Cardiac fibroblast (primary cell): ENCODE results near the gene RNF222.
A peak's percentile ranks its signal among the peaks of the same experiment; 100 is the strongest.
"Not testable (repeated sequence)": the region's sequence is repeated elsewhere in the genome, so short reads cannot be mapped to it uniquely, and the experiment has no call there.

ENCODE experiments used
- DNase-seq, 2 donors: peaks; one replicate each; pipeline versions ENCODE4 v3.0.0 to v3.0.0-alpha.2; 2010; ENCODE audit warnings: low read depth in 2 of 2
- H3K4me3 ChIP-seq, 2 donors: replicated peaks in 1 of 2; 1 replicate in 1 of 2; 2 replicates in 1 of 2; pipeline ENCODE4 v1.5.1; 2011; ENCODE audit warnings: low read depth in 2 of 2, low read length in 2 of 2, mild to moderate bottlenecking in 2 of 2, moderate library complexity in 1 of 2
- CTCF ChIP-seq: IDR thresholded peaks from one replicate; pipeline ENCODE4 v1.5.1; 2011; ENCODE audit warnings: low read depth, mild to moderate bottlenecking, low read length, inconsistent platforms

The RNF222 gene

GRCh38 chr17:8383143-8383822 lies 14.3 kb downstream of the RNF222 start, which contains the start of gene RPL26:
TSS of gene RPL26 (minus strand) at chr17:8383193. CDS start at chr17:8382310, 883 bp downstream.
- TF ChIP-seq CTCF = peak; percentile 92
- peak; percentile 99 for DNase-seq
- peak within 1 kb of the TSS; percentile 77 to 80 for H3K4me3 ChIP-seq

GRCh38 chr17:8382880-8383142 lies 14.8 kb downstream of the RNF222 start:
- peak overlapping the region; percentile 77 to 80 for H3K4me3 ChIP-seq
- no peak for DNase-seq
- TF ChIP-seq CTCF = no peak

GRCh38 chr17:8382052-8382879 lies 15.4 kb downstream of the RNF222 start:
- H3K4me3 ChIP-seq = peak overlapping the region; percentile 77 to 80

GRCh38 chr17:8380049-8380448 lies 17.6 kb downstream of the RNF222 start:
- H3K4me3 ChIP-seq = no peak overlapping the region
- DNase-seq = no peak
- no peak for TF ChIP-seq CTCF

More at GRCh38 chr17:8382052-8382879, 15.4 kb downstream of the RNF222 start:
- DNase-seq = peak in 1 of 2 donors; percentile 19
- no peak for TF ChIP-seq CTCF

- not testable (repeated sequence) for DNase-seq, H3K4me3 ChIP-seq
Measured at GRCh38 chr17:8378117-8378516, 19.5 kb downstream of the RNF222 start.

GRCh38 chr17:8377422-8377821 lies 20.2 kb downstream of the RNF222 start:
- no peak overlapping the region for H3K4me3 ChIP-seq
- DNase-seq = no peak
- TF ChIP-seq CTCF = no peak

- peak; percentile 83 to 88 for DNase-seq
- H3K4me3 ChIP-seq = peak within 1 kb of the TSS; percentile 60 to 80
- peak; percentile 51 for TF ChIP-seq CTCF
Measured at GRCh38 chr17:8376271-8377067, 21.2 kb downstream of the RNF222 start, which contains the start of gene KRABD2. TSS of gene KRABD2 (minus strand) at chr17:8376704.
